GM21619 (cell line): ENCODE data around the gene GABPB1.

ENCODE experiments used
- ATAC-seq: cut with Tn5 transposase; IDR thresholded peaks from one replicate; pipeline ENCODE4 v1.9.1; 2021; ENCODE audit not compliant: unreplicated experiment

The GABPB1 gene

GRCh38 chr15:50280271-50280670, 74.7 kb downstream of the GABPB1 start:
- ATAC-seq = no peak

- no peak for ATAC-seq
Measured at GRCh38 chr15:50278496-50278895, 76.5 kb downstream of the GABPB1 start.

DNA sequence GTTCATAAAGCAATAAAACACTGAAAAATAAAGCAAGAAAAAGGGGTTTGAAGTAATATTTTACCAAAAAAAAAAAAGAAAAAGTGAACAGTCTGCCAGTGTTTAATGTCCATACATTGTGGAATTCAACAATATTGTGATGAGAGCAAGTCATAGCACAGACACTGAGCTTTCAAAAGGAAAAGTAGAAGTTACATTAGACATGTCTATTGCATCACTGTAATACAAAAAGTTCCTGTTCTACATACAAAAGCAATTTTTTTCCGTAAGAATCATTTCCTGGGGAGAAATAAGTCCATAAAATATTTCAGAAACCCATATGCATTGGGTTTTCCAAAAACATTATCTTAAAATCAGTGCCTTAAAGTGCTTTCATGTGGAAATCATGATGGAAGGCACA, 77.6 kb downstream of the GABPB1 start:
- no peak for ATAC-seq

DNA sequence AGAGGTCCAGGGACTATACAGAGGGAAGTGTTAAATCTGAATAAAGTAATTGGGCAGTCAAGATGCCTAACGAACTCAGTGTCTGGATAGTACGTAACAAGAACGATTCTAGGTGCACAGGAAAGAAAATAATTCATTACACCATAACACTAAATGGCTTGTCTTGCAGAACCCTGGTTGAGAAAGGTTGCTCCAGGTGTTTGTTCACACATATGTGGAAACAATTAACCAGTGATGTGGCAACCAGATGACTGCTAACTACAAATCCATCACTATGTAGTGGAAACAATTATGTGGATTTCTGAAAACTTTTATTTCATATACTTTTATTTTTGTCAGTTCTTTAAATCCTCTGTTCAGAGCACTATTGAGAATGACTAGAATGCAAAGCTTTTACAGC, 79.1 kb downstream of the GABPB1 start:
- ATAC-seq = no peak

DNA sequence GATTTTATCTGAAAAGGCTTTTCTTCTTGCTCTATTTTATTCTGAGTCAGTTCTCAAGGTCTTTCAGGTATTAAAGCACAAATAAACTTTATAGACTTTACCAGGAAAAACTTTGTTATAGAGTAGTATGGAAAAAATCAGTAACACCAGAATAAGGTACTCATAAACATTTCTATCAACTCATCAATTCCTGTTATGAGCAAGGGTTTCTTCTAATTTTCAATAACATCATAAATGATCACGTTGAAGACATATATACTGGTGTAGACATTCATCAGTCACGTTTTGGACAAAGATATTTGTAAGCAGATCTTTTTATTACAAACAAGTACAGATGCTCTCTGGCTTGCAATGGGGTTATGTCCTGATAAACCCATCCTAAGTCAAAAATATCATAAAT, 79.9 kb downstream of the GABPB1 start:
- ATAC-seq = no peak

DNA sequence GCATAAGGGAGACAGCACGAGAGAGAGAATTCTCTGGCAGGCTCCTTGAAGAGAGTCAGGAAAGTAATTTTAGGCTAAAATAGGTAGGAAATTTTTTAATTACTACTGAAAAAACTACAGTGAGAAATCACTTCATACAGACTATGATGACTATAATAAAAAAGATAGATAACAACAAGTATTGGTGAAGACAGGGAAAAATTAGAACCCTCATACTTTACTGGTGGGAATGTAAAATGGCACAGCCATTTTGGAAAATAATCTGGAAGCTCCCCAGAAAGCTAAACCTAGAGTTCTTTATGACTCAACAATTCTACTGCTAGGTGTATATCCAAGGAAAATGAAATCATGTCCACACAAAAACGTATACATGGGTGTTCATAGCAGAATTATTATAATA, 87.4 kb downstream of the GABPB1 start:
- no peak for ATAC-seq

GRCh38 chr15:50265620-50266019, 89.4 kb downstream of the GABPB1 start, which contains the start of gene HDC:
Gene HDC, minus strand, starts transcription at chr15:50265726. Its CDS starts 103 bp downstream, at chr15:50265623.
- ATAC-seq = no peak

DNA sequence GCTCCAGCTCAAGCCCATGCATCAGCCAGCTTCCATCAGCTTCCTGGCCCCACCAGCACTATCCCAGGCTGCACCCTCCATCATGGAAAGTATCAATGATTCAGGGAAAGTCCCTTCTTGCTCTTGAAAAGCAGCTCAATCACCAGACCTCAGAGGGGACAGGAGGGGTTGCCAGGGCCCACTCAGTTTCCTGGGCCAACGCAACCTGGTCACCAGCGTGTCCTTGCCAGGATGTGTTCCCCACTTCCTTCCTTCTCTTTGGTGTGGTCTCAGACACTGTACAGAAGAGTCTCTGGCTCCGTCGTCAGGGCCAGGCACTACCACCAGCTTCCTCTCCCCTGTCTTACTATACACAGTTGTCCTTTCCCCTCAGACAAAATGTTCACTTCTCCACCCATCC, 92.5 kb downstream of the GABPB1 start:
- ATAC-seq = no peak

- no peak for ATAC-seq
Measured at GRCh38 chr15:50261981-50262380, 93.0 kb downstream of the GABPB1 start.

DNA sequence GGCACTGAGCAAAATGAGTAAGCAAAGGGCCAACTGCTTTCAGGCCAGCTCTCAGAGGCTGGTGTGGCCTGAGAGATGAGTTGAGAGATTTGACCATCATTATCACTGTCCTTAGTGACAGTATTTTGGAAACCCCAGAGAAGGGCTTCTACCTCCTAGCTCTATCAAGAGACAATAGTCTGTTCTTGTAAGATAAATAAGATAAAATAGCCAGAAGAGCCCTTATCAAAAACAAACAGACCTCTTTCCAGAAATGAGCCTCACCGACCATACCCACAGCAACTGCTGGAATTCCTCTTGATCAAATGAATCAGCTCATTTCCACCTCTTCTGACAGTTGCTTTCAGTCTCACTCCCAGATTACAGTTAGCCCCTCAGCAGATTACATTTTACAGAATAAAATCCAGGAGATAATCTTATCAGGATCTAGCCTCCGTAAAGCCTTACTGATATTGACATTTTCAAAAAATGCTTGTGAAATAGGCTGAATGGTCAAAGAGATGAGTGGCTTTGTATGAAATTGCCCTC, 94.0 kb downstream of the GABPB1 start:
- peak; percentile 39 for ATAC-seq

DNA sequence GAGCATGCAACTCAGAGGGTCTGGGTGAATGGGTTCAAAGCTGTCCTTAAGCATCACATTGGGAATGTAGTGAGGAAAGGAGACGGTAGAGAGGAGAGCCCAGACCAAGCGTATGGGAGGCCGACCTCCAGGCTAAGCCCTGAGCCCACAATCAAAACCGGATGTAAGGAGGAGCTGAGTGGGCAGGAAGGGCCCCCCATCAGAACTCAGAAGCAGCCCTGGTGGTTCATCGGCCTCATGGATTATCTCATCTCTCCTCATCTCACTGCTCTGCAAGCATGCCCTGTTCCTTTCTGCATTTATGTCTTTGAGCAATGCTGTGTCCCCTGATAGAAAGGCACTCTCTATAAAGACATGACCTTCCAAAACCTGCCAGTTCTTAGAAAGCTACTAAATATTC, 95.7 kb downstream of the GABPB1 start:
- ATAC-seq = no peak

- no peak for ATAC-seq
Measured at GRCh38 chr15:50257924-50258323, 97.1 kb downstream of the GABPB1 start.

- ATAC-seq = no peak
Measured at GRCh38 chr15:50257332-50257731, 97.7 kb downstream of the GABPB1 start.

DNA sequence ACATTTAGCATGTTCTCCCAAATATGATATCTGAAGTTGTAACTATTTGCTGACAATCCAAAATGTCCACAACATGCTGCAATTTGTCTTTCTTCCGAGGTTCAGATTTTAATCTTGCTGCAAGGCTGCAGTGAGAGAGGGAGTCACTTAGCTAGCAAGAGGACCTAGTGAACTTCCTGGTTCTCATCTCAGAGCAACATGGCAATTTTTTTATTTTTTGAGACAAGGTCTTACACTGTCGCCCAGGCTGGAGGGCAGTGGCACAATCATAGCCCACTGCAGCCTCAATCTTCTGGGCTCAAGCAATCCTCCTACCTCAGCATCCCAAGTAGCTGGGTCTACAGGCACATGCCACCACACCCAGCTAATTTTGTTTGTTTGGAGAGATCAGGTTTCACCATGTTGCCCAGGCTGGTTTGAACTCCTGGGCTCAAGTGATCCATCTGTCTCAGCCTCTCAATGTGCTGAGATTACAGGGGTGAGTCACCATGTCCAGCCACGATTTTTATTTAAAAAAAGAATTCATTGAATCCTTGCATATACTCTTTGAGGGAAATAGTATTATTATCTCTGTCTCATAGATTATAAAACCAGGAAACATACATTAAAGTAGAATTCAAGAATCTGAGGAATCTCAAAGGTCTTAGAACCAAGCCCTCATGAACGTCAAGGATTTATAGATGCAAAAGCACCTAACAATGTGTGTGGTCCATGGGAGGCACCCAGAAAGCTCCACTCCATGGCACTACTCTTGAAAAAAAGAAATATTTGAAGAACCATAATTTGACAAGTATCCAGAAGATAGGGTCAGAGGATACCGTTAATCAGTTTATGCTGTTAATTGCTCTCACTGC, 98.6 kb downstream of the GABPB1 start:
- no peak for ATAC-seq

DNA sequence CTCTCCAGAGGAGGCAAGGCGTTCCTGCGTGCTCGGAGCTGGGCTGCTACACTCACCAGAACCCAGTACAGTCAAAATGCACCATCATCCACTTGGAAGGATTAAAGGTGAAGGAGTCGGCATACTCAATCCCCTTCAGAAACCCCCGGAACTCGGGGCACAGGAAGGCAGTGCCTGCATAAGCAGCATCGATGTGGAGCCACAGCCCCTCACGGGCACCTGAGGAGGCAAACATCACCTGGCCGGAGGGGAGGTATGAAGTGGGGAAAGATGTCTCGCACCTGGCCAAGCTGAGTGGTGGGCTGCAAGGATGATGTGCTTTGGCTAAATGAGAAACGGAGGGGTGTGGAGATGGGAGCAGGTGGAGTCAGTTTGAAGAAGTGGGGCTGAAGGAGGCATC, 102.4 kb downstream of the GABPB1 start:
- ATAC-seq = no peak

DNA sequence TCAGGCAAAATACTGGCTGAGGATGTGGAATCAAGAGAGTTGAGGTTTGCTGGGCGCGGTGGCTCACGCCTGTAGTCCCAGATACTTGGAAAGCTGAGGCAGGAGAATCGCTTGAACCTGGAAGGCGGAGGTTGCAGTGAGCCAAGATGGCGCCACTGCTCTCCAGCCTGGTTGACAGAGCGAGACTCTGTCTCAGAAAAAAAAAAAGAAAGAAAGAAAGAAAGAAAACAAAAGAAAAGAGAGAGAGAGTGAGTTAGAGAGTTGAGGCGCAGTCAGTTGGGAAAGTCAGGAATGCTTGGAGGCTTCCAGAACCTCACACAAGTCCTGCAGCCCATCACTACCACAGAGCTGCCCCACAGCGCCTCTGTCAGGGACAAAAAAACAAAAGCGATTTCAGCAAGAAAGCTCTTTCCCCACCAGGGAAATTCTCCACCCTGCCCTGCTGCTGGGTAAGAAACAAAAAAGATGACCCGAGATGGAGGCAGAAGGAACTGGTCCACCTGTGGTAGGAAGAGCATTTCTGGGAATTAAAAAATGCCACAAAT, 103.3 kb downstream of the GABPB1 start:
- ATAC-seq = no peak

DNA sequence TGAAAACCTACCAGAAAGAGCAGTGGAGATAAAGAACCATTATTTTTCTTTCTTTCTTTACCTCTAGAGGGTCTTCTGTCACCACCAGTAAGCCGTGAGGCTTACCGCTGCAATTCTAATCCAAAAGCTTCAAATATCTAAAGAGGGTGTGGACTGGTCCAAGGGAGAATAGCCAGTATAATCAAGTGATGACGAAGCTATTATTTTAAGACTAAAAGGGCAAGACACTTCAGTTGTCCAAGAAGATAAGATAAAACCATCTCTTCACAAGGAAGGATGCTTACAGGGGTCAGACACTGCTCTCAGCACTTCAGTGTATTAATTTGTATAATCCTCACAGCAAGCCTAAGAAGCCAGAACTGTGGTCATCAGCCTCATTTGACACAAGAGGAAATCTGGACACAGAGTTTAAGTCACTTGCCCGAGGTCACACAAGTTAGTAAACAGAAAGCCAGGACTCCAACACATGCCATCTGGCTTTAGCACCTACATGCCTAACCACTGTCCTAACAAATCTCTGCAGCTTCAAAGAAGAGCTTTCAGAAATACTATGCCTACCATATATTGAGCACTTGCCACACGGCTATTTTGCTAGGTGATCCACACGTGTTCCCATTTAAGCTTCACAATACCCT, 104.1 kb downstream of the GABPB1 start:
- no peak for ATAC-seq

DNA sequence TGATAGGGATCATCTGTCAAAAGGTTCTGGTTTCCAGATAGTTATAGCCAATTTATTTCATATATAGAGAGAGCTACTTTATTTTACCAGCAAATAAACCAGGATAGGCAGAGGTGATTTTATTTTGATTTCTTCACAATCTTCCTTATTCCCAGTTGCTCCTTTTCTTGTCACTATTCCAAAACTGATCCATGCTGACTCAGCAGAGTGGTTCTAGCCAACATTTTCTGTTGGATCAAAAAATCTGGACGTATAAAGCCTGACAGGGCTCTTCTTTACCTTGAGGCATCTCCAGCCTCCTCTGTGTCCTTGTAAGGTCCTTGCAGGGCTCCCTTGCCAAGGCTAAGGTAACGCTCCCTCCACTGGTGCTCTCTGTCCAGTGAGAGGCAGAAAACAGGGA, 105.3 kb downstream of the GABPB1 start:
- no peak for ATAC-seq

DNA sequence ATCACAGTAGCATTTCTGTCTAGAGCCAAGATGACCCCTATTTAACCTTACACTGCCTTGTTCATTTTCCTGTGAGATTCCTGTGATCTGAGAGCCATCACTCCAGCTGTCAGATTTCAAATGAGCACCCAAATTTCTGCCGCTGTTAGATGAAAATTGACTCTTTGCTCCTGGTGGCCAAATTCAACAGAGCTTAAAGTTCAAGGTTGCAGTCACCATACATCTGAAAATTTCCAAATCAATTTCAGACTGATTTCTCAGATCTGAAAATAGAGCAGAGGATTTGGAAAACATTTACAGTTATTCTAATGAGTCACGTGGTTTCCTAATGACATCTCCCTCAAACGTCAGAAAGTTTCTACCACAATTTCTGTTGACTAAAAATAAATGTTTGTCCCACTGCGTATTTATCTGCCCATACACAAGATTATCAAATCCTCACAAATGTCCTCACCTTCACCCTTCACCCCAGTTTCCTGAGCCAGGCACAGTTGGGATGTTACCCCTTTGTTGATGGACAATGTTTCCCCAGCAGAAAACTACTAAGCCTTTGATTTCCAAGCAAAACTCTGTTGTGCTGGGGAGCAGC, 105.9 kb downstream of the GABPB1 start:
- ATAC-seq = no peak

DNA sequence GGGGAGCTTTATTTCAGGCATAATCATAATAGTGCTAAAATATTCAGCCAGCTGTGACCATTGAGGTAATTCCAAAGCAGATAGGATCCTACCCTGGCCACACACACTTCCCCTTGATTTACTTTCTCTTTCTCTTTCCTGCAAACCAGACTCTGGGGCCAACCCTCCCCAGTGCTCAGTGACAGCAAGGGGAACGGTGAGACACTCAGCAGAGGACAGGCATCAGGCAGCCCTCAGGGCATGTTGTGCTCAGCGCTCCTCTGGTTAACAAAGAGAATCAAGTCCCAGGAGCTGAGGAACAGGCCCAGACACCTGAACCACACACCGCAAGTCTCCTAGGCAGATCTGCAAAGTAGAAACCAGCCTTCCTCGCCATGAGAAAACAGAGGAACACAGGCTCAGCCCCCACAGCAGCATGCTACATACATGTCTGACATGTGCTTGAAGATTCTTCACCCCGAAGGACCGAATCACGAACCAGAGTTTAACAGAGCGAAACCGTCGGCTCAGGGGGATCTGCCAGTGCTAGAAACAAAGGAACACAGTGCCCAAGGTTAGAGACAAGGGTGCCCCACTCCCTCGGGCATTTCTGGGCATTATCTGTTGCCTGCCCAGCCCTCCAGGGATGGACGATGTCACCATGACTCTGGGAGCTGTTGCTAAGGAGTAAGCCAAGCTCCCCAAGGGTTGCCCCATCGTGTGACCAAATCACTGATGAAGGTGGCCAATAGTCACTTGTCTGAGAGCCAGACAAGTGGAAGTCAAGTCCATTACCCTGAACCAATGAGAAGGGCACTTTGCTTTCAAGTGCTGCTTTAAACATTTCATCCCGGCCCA, 107.0 kb downstream of the GABPB1 start:
- ATAC-seq = peak; percentile 92

- ATAC-seq = no peak
Measured at GRCh38 chr15:50246631-50247030, 108.4 kb downstream of the GABPB1 start.
